SIG-M5 treated with dmso at 0.1 percent for 504 hours (cell line): ENCODE data around the gene PIMREG.

ENCODE experiments used
- DNase-seq: peaks from one replicate; lab custom pipeline; 2025; ENCODE audit not compliant: unreplicated experiment; lab: John Stamatoyannopoulos, UW

The PIMREG gene

DNA sequence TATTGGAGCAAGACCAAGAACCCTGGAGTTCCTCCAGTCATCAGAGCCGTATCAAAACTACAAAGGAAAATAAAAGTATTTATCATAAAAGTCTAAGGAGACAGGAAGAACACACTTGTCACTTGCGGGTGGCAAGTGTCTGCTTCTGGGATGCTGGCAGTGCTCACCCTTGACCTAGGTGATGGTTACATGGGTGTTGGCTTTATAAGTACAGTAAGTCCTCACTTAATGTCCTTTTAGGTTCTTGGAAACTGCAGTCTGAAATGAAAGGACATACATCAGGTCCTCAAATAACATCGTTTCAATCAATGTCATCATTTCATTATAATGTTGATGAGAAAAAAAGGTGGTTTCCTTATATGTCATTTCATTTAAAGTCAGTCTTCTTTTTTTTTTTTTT is 6.3 kb upstream of the PIMREG start:
- DNase-seq, result no peak

GRCh38 chr17:6439951-6440350 is 4.3 kb upstream of the PIMREG start:
- no peak for DNase-seq

GRCh38 chr17:6442775-6443174 is 1.5 kb upstream of the PIMREG start:
- no peak for DNase-seq

DNA sequence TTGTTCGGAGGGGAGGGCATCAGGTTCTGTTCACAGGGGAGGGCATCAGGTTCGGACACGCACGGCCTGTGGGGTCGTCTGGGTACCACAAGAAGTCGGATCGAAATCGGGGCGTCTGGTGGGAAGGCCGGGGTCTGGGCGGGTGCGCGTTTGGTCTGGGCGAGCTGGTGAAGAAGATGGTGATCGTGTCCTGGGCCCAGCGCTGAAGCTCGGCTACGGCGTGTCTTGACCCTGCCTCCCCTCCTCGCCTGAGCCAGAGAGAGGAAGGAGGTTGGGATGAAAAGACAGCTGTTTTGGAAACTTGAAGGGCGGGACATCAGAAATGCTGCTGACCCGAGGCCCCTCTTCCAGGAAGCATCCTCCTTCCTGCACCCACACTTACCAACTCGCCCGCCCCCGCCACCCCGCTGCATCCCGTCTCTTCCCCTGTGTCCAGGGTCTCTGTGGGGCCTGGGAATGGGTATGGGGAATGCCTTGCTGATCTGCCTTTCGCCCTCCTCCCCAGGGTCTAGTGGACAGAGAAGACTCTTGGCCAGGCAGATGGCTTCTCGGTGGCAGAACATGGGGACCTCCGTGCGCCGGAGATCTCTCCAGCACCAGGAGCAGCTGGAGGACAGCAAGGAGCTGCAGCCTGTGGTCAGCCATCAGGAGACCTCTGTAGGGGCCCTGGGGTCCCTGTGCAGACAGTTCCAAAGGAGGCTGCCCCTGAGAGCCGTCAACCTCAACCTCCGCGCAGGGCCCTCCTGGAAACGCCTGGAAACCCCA is 498 bp downstream of the PIMREG start:
- DNase-seq, result no peak

DNA sequence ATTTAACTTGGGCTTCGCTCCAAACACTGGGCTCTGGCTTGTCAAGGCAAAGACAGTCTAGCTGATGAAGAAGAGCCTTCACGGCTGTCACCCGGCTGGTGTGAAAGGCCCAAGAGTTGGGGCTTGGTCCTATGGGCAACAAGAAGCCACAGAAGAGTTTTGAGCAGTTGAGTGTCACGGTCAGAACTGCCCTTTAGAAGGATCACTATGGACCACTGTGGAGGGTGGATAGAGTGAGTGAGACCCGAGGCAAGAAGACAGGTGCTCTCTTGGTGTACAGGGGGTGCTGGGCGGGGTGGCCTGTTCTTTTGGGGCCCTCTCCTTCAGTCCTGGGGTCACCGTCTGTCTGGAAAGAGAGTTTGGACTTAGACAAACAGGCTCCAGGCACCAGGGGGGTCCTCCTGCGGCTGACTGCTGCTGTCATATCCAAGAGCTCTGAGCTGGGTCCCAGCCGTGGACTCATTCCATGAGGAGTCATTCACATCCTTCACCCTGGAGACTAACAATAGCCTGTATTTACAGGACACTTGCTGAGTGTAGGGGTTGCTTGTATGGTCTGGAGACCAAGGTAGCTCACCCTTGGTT is 2.4 kb downstream of the PIMREG start:
- no peak for DNase-seq

GRCh38 chr17:6448473-6448872 is 4.2 kb downstream of the PIMREG start:
- no peak for DNase-seq

DNA sequence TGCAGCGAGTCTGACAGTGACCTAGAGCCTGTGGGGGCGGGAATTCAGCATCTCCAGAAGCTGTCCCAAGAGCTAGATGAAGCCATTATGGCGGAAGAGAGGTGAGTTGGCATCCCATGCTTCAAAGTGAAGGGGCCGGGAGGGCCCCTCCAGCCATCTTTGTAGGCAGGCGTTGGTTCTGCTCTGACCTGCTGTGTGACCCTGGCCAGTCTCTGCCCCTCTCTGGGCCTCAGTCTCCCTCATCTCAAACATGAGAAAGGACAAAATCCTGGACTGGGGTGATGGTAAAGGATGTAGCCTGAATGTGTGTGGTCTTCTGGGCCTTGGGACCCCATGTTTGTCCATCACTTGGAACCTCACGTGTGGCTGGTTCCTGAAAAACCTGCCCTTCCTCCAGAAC is 5.1 kb downstream of the PIMREG start:
- DNase-seq, result no peak

DNA sequence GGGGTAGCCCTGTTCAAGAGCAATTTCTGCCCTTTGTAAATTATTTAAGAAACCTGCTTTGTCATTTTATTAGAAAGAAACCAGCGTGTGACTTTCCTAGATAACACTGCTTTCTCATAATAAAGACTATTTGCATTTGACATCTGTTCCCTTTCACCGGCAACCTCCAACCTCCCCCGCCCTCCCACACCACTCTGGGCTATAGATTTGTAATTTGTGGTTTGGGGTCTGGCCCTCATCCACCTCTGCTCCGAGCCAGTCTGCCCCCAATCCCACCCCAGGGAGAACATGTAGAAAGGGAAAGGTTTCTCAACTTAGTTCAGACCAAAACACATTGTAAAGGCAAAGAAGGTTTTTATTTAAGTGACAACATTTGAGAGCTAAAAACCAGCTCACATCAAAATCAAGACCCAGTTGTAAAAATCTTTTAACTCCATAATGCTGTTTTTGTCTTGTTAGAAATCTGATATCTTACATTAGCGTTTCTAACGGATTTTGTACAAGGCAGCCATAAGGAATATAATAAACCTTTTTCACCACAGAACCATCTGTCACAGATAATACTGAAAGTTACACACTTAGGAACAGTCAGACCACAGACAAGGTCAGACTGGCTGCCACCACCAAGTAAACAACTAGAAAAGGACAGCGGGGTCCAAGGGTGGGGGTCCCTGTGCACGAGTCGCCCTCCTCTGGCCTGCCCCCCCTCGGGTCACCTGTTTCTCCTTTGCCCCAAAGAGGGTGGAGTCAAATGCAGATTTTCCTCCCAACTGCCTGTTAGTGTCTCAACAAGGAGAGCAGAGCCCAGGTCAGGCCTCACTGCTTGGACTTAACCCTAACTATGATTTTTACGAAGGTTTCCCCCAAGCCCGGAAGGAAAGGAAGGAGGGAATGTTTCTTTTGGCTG is 6.9 kb downstream of the PIMREG start:
- no peak for DNase-seq

DNA sequence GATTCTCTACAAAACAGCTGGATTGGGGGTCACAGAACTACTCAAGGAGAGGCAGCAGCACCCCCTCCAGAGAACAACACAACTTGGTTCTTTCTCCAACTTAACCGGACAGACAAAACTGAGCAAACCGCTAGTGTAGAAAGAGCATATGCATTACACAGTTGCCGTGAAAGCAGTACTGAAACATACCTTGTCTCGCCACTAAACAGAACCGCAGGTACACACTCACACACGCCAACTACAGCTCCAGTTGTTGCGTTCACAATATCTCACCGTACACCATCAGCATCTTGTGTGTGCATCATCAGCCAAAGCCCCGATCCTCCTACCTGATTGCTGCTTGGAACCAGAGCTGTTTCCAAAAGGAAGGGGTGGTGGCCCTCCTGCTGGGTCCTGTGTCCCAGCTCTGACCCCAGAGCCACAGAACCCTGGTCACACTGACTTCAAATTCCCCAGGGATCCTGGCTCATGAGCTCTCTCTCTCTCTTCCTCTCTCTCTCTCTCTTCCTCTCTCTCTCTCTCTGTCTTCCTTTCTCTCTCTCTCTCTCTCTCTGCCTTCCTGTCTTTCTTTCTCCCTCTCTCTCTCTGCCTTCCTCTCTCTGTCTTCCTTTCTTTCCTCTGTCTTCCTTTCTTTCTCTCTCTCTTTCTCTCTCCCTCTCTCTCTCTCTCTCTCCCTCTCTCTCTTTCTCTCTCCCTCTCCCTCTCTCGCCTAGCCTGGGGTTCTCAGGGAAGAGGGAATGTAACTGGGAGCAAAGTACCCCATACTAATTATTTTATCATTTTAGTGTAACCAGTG is 8.4 kb downstream of the PIMREG start:
- no peak for DNase-seq

DNA sequence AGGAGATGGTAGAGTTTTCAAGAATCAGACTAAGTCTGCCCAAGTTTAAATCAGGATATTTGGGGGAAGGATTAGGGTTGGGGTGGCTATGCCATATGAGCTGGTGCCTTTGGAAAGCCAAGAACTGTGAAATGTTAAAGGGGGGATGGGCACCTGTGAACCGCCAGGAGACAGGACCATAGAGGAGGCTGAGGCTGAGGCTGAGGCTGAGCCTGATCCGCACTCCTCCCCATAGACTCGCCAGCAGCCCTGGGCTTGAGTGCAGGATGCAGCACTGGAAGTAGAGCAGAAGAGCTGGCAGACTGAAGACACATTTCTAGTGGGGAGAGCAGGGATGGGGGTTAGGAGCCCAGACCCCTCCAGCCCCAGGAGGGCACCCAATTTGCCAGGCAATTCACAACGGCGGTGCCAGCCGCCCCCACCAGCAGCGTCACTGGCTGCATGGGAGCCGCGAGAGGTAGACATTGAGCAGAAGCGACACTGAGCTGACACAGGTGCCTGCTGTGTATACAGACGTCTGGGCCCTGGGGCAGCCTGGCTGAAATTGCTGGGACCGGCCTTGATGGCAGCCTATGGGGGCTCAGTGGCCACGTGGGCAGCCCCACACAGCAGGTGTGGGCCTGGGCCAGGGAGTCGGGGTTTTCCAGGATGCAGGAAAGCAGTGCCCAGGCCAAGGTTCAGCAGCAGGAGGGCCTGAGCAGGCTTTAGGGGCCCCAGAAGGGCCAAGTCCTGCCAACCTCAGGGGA is 9.2 kb downstream of the PIMREG start:
- DNase-seq, result no peak

DNA sequence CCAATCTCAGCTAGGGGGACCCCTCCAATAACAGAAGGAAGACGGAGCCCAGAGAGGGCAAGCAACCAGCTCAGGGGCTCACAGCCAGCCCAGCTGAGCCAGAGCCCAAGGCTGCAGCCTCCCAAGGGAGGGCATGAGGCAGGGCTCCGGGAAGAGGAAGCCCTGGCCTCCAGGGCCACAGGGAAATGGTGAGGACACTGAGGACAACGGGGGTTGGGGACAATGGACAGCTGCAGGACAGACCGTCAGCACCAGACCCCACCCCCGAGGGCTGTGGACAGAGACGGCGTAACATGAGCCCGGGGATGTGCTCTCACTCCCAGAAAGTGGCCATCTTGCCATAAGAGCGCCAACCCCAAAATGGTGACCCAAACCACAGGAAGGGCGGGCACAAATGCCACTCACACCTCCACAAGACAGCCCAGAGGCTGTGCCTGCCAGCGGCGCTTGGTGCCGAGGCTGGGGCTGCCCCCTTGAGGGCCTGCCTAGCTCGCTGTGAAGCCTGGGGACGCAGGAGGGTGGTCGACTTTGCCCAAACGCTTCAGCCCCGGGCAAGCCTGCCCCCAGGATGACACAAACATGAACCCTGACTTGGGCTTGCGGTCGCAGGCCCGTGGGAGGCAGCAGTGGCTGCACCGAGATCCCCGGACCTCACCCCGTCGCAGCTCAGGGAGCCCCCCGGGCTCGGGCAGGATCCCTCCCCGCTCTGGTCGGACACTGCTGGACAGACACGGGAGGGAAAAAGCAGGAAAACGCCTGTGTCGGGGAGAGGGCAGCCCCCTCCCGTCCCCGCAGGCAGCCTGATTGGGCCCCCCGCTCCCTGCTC is 10.5 kb downstream of the PIMREG start:
- DNase-seq, result no peak

GRCh38 chr17:6455321-6455705 is 11.1 kb downstream of the PIMREG start:
- DNase-seq, result no peak

GRCh38 chr17:6456321-6456720 is 12.1 kb downstream of the PIMREG start:
- no peak for DNase-seq

DNA sequence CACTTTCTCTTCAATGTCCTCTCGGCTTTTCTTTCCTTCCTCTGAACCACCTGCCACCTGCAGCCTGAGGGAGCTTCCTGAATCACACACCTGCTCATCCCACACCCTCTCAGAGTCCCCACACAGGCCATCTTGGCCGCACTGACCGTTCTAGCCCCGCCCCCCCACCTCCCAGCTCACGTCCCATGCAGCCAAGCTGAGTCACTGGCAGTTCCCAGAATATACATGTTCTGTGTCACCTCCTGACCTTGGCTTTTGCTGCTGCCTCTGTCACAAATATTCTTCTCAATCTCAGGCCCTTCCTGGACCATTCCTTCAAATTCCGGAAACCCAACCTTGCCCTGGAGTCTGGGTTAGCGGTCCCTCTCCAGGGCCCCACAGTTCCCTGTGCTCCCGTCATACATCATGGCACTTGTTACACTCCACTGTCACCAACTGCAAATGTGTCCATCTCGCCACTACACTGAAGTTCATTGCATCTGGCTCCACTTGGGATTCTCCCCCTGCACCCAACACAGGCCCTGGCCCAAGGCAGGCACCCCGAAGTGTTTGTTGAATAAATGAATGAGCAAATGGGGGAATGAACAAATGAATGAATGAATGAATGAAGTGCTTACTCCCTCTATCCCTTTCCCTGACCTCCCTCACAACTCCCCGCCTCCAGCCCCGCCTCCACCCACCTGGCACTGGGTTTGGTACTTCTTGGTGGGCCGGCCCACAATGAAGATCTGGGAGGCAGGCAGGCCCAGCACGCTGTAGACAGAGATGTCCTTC is 12.8 kb downstream of the PIMREG start:
- DNase-seq, result no peak

GRCh38 chr17:6457688-6458459 is 13.6 kb downstream of the PIMREG start:
- DNase-seq, result no peak

GRCh38 chr17:6458460-6458950 is 14.2 kb downstream of the PIMREG start:
- no peak for DNase-seq

DNA sequence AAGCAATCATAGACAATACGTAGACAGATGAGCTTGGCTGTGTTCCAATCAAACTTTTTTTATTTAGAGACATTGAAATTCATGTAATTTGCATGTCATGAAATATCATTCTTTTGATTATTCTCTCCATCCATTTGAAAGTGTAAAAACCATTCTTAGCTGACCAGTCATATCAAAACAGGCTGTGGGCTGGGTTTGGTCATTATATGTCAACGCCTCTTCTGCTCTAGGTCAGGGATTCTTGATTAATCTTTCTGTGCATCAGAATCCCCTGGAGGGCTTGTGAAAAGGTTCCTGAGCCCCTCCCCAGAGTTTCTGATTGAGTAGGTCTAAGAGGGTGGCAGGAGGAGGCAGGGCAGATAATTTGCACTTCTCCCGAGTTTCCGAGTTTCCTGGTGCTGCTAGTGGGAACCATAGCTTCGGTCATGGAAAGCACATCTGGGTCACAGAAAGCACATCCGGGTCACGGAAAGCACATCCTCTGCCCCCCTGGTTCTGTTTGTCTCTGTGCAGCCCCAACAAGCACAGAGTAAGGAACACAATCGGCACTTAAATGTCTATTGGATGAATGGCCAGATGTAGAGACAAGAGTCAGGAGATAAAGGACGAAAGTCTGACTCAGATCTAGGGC is 16.4 kb downstream of the PIMREG start:
- DNase-seq, result no peak
